A549 (cell line): ENCODE measurements around the gene CADM1. TPM values are rescaled to one million over a fixed set of nuclear protein-coding genes. Genes with fewer than 3 reads are reported as not detected.

Experiments used
- ATAC-seq, 2 experiments: fragments of 200-7000 bp in 1 of 2; fragments of >200 bp in 1 of 2; cut with Nextera tagmentation in 1 of 2; cut with Tn5 transposase in 1 of 2; 3 replicates each; pipeline versions ENCODE4 v1.8.0 to v1.9.1; 2018 to 2020; ENCODE audit warnings: mild to moderate bottlenecking in 1 of 2, moderate library complexity in 1 of 2
- CTCF ChIA-PET: fragments of 300-600 bp; sonication (Branson Sonifier 250); formaldehyde crosslinking; extraction: SDS; loops from one replicate; lab custom pipeline; 2021; ENCODE audit warnings: antibody characterized with exemption, inconsistent platforms; lab: Yijun Ruan, JAX
- POLR2A ChIA-PET: fragments of 350-600 bp; formaldehyde crosslinking; extraction: SDS; loops from one replicate; lab custom pipeline; 2021; ENCODE audit warnings: antibody characterized with exemption, inconsistent platforms; lab: Yijun Ruan, JAX
- DNase-seq, 2 experiments: peaks; one replicate each; pipeline versions ENCODE4 v3.0.0 to v3.0.0-alpha.2; 2011 to 2016; ENCODE audit warnings: low read depth in 1 of 2, low spot score in 1 of 2
- FAIRE-seq: peaks from 2 replicates; lab custom pipeline; 2011; peaks lifted over from hg19 to GRCh38; lab: Jason Lieb, UNC
- H3K27ac ChIP-seq, 2 experiments: fragments of >200 bp; sonication (Bioruptor Twin); formaldehyde crosslinking; 3 replicates each; pipeline ENCODE4 v1.5.1; 2016 to 2017
- H3K4me1 ChIP-seq: fragments of >200 bp; sonication (Bioruptor Twin); formaldehyde crosslinking; 3 replicates; pipeline ENCODE4 v1.6.1; 2016
- H3K4me2 ChIP-seq: fragments of >200 bp; sonication (Bioruptor Twin); formaldehyde crosslinking; 3 replicates; pipeline ENCODE4 v1.6.1; 2016
- H3K4me3 ChIP-seq: fragments of >200 bp; sonication (Bioruptor Twin); formaldehyde crosslinking; 3 replicates; pipeline ENCODE4 v1.5.1; 2016
- H3K9me3 ChIP-seq: fragments of >200 bp; sonication (Bioruptor Twin); formaldehyde crosslinking; 3 replicates; pipeline ENCODE4 v1.6.1; 2016
- BCL3 ChIP-seq: fragments of >200 bp; sonication (Bioruptor Twin); formaldehyde crosslinking; IDR thresholded peaks from 3 replicates; pipeline ENCODE4 v1.6.1; 2016
- BHLHE40 ChIP-seq: IDR thresholded peaks from 2 replicates; pipeline ENCODE4 v1.6.1; 2012; ENCODE audit warnings: low read depth, low read length, inconsistent platforms
- CHD2 ChIP-seq: fragments of 150-350 bp; IDR thresholded peaks from 2 replicates; pipeline ENCODE4 v1.6.1; 2014; ENCODE audit warnings: low read length; ENCODE audit not compliant: partially characterized antibody
- CTCF ChIP-seq: fragments of >200 bp; sonication (Bioruptor Twin); formaldehyde crosslinking; IDR thresholded peaks from 3 replicates; pipeline ENCODE4 v1.5.1; 2016
- ELK1 ChIP-seq: fragments of 150-350 bp; IDR thresholded peaks from 2 replicates; pipeline ENCODE4 v1.6.1; 2014; ENCODE audit warnings: low read depth, mild to moderate bottlenecking, low read length
- FOSB ChIP-seq: fragments of 250-450 bp; sonication (Bioruptor Pico); IDR thresholded peaks from 2 replicates; pipeline ENCODE4 v1.5.0; 2020; ENCODE audit warnings: mild to moderate bottlenecking, moderate library complexity
- FOSL2 ChIP-seq, 2 experiments: fragments of 450-650 bp in 1 of 2; fragments of >200 bp in 1 of 2; sonication (Bioruptor Twin) in 1 of 2; formaldehyde crosslinking; IDR thresholded peaks; 2 replicates each; pipeline versions ENCODE4 v1.5.0 to v1.6.1; 2016 to 2020; ENCODE audit warnings: mild to moderate bottlenecking in 1 of 2, moderate library complexity in 1 of 2
- FOXS1 ChIP-seq: fragments of 250-450 bp; sonication (Bioruptor Pico); IDR thresholded peaks from 2 replicates; pipeline ENCODE4 v1.5.0; 2020; ENCODE audit warnings: mild to moderate bottlenecking, moderate library complexity
- HES2 ChIP-seq: fragments of >200 bp; sonication (Bioruptor Twin); formaldehyde crosslinking; IDR thresholded peaks from 2 replicates; pipeline ENCODE4 v1.6.1; 2016
- HEYL ChIP-seq: fragments of 250-450 bp; sonication (Bioruptor Pico); IDR thresholded peaks from 2 replicates; pipeline ENCODE4 v1.8.0; 2021; ENCODE audit warnings: mild to moderate bottlenecking, moderate library complexity
- HMGXB4 ChIP-seq: fragments of 250-450 bp; sonication (Bioruptor Pico); IDR thresholded peaks from 2 replicates; pipeline ENCODE4 v1.5.0; 2021; ENCODE audit warnings: mild to moderate bottlenecking, moderate library complexity, borderline replicate concordance
- HOXB5 ChIP-seq: fragments of 250-450 bp; sonication (Bioruptor Pico); IDR thresholded peaks from 2 replicates; pipeline ENCODE4 v1.5.0; 2020; ENCODE audit warnings: mild to moderate bottlenecking, moderate library complexity
- KDM5A ChIP-seq: fragments of 200-600 bp; sonication (generic); IDR thresholded peaks from 2 replicates; pipeline ENCODE4 v1.6.1; 2016; ENCODE audit warnings: antibody characterized with exemption, mild to moderate bottlenecking
- MAFK ChIP-seq: fragments of 450-650 bp; IDR thresholded peaks from 2 replicates; pipeline ENCODE4 v1.6.1; 2014; ENCODE audit not compliant: partially characterized antibody
- MAX ChIP-seq: IDR thresholded peaks from 2 replicates; pipeline ENCODE4 v1.6.1; 2012
- MAZ ChIP-seq: fragments of 150-350 bp; IDR thresholded peaks from 2 replicates; pipeline ENCODE4 v1.6.1; 2014; ENCODE audit warnings: antibody characterized with exemption, low read depth, low read length, borderline replicate concordance
- RCOR1 ChIP-seq: fragments of 150-350 bp; IDR thresholded peaks from 2 replicates; pipeline ENCODE4 v1.6.1; 2014; ENCODE audit warnings: antibody characterized with exemption, low read length, low read depth
- REST ChIP-seq: fragments of 200-600 bp; sonication (generic); IDR thresholded peaks from 2 replicates; pipeline ENCODE4 v1.6.1; 2016; ENCODE audit warnings: antibody characterized with exemption, mild to moderate bottlenecking, moderate library complexity
- RFX5 ChIP-seq: fragments of 450-650 bp; IDR thresholded peaks from 2 replicates; pipeline ENCODE4 v1.7.1; 2014; ENCODE audit warnings: antibody characterized with exemption, mild to moderate bottlenecking, moderate library complexity
- SREBF2 ChIP-seq: fragments of 450-650 bp; IDR thresholded peaks from 2 replicates; pipeline ENCODE4 v1.6.1; 2014; ENCODE audit warnings: mild to moderate bottlenecking, moderate library complexity
- ZFP36 ChIP-seq: fragments of 450-650 bp; IDR thresholded peaks from 2 replicates; pipeline ENCODE4 v1.6.1; 2014; ENCODE audit warnings: borderline replicate concordance; ENCODE audit not compliant: partially characterized antibody
- ZSCAN20 ChIP-seq: fragments of 250-450 bp; sonication (Bioruptor Pico); IDR thresholded peaks from 2 replicates; pipeline ENCODE4 v1.8.0; 2022; ENCODE audit warnings: mild to moderate bottlenecking, moderate library complexity
- WGBS: methylation state at CpG from one replicate; pipeline ENCODE4 v1.1.6; 2017; ENCODE audit errors: missing lambda C conversion rate; 5-methylcytosine and 5-hydroxymethylcytosine counted together
- polyA plus RNA-seq, 4 experiments: library from polyadenylated mRNA; depleted of rRNA in 3 of 4; stranded (reverse); fragments of >200 nt; fragmentation: RNase III in 1 of 4; extraction: RNeasy Plus Mini Kit Qiagen cat#74134 plus additional on column Dnase treatment in 1 of 4; gene quantifications; 2 replicates in 3 of 4; 3 replicates in 1 of 4; pipeline ENCODE4 v1.2.3, GENCODE V29; 2011 to 2017

Gene CADM1
- polyA plus RNA-seq, 2 of the 4 experiments (the other 2 are of a cell fraction): 33.4 to 36.7 TPM

- 98% methylated on average over 3 of the region's 3 CpGs for WGBS
- ChIA-PET CTCF (interaction anchor here (1.9 kb wide), 1 partner anchor 172 kb away, joined by 6 read pairs; no protein-coding TSS in a partner anchor), POLR2A (no interaction called here)
- ATAC-seq (no peak), DNase-seq (no peak), FAIRE-seq (no peak)
- Histone ChIP-seq H3K9me3 (no peaks in the 10 kb centered on the region), H3K4me2 (no peak overlapping the region), H3K4me3 (no peak overlapping the region), H3K27ac (no peak overlapping the region), H3K4me1 (peaks cover 13% of the 10 kb centered on the region; the same call in 2 of the 3 replicates)
- TF ChIP-seq CHD2 (no peak), HES2 (no peak), FOXS1 (no peak), MAX (no peak), MAZ (no peak), BCL3 (no peak)
Observed at GRCh38 chr11:115330684-115331482, 173.3 kb downstream of the CADM1 start.

- ChIA-PET POLR2A (no interaction called here), CTCF (no interaction called here)
- no peaks in the 10 kb centered on the region for H3K9me3 ChIP-seq
- H3K4me1 ChIP-seq: peaks cover 2% of the 10 kb centered on the region; the same call in 2 of the 3 replicates
- no peak overlapping the region for H3K27ac ChIP-seq
- TF ChIP-seq ZFP36 (no peak), SREBF2 (no peak), ZSCAN20 (CRISPR knock-in tag) (no peak), HOXB5 (no peak), HEYL (CRISPR knock-in tag) (no peak), RCOR1 (no peak), CHD2 (no peak)
- no peak overlapping the region for H3K4me3 ChIP-seq
- 87% methylated on average over 2 of the region's 2 CpGs for WGBS
- no peak overlapping the region for H3K4me2 ChIP-seq
- ATAC-seq (no peak), FAIRE-seq (no peak), DNase-seq (no peak)
Observed at GRCh38 chr11:115326526-115326925, 177.7 kb downstream of the CADM1 start.

- POLR2A ChIA-PET: no interaction called here
- no peak for FAIRE-seq
- DNase-seq: no peak
- H3K4me3 ChIP-seq: no peak overlapping the region
- 96% methylated on average over 1 of the region's 1 CpG for WGBS
- H3K9me3 ChIP-seq: no peaks in the 10 kb centered on the region
- ATAC-seq: no peak
- H3K27ac ChIP-seq: no peak overlapping the region
- peaks cover 8% of the 10 kb centered on the region; the same call in 2 of the 3 replicates for H3K4me1 ChIP-seq
- CTCF ChIA-PET: interaction anchor here (1.5 to 2.1 kb wide), 5 partner anchors 11 to 353 kb away, joined by 4 to 11 read pairs (median 5); partner anchors contain the start of gene CADM1
- no peak overlapping the region for H3K4me2 ChIP-seq
- no peak for TF ChIP-seq KDM5A
- no peak for TF ChIP-seq MAFK
- TF ChIP-seq CHD2: no peak
- TF ChIP-seq FOSB (CRISPR knock-in tag): no peak
- no peak for TF ChIP-seq HMGXB4 (CRISPR knock-in tag)
- TF ChIP-seq CTCF: no peak
- TF ChIP-seq BHLHE40: no peak
- TF ChIP-seq FOSL2 (IDR thresholded peaks at IDR 0.05): no peak
- TF ChIP-seq FOSL2 (CRISPR knock-in tag; IDR thresholded peaks at IDR 0.05): no peak
- no peak for TF ChIP-seq ELK1
- TF ChIP-seq REST: no peak
- TF ChIP-seq ZSCAN20 (CRISPR knock-in tag): no peak
- TF ChIP-seq RFX5: no peak
Observed at GRCh38 chr11:115325523-115325922, 178.7 kb downstream of the CADM1 start.
